ENCODE data around the gene CSRP2.

Gene CSRP2

DNA sequence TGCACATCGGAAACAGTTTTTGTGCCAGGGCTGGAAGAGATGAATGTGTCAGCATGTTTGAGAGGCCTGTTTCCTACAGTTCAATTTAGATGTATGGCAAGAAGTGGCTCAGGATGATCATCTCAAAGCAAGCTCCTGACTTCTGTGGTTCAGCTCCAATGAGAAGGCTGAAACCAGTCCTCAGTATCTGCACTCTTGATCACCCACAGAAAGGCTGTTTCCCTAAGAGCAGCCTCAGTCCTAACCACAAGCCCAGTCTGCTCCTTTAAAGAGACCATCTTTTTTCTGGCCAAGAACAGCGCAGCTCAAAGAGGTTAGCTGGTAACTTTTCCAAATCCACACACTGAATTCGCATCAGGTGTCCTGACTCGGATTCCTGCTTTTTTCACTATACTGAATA lies 19.2 kb downstream of the CSRP2 start:
- DNase-seq, result no peak

DNA sequence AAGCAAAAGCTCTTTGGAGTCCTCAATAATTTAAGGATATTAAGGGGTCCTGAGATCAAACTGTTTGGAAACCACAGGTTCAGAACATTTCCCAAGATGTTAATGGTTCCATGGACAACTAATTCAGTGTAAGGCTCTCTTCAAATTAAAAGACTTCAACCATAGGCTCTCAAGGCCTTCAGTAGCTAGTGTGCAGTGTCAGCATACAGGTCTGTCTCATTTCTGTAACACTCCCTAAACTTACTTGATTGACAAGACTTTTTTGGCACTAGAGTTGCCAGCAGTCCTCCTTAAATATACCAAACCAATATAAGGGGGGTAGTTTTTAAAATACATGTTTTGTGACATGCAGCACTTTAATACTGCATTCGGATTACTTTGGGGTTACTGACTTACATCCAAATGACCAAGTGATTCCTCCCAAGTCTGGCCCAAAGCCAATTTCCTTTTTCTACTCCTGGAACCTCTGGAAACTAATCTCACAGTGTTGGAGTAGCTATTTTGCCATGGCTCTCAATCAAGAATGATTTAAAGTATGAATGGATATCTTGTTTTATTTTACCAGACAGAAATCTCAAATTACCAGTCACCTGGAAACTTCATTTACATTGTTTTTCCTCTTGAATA lies 22.7 kb downstream of the CSRP2 start:
- no peak for DNase-seq

DNA sequence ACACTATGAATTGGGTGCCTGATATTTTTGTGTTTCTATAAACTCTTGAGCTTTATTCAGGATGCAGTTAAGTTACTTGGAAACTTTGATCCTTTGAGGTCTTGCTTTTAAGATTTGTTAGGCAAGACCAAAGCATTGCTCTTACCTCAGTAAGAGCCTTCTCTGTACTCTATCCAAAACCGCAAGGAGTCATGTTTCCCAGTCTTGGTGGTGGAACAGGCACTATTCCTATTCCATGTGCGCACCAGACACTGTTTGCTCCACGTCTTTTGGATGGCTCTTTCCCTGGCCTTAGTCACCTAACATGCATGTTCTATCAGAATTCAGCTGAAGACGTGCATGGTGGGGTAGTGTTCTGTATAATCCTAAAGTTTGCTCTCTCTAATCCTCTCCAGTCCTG lies 23.5 kb downstream of the CSRP2 start:
- no peak for DNase-seq

DNA sequence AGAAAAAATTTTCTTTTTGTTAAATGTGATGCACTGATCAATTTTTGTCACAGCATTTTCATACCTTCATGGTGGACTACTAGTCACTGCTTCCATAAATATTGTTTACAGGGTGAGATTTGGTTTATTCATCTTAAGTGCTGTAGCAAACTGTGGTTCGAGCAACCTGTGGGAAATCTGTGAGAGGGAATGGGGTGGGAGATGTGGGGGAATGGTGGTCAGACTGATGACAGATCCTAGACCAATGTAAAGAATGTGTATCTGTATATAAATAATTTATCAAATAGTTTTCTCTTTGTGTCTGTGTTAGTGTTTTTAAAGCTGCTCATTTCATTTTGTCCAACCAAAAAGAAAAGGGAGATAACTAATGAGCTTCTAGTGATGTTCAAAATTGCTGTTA lies 26.7 kb downstream of the CSRP2 start:
- peak; percentile 28 for DNase-seq

DNA sequence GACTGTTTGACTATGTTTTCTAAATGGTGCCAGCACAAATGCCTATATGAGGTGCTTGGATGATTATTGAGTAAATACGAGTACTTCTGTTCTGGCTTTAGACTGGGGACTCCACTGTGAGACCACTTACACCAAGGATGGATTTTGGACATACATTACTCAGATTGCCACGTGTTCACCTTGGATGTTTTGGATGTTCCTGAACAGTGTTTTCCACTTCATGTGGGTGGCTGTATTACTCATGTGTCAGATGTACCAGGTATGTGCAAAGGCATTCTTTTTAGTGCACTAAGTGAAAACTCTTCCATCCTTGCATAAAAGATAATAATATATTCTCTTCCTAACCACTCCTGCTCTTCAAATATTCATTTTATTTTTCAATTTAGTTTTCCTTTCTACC lies 30.7 kb downstream of the CSRP2 start:
- DNase-seq, result no peak

DNA sequence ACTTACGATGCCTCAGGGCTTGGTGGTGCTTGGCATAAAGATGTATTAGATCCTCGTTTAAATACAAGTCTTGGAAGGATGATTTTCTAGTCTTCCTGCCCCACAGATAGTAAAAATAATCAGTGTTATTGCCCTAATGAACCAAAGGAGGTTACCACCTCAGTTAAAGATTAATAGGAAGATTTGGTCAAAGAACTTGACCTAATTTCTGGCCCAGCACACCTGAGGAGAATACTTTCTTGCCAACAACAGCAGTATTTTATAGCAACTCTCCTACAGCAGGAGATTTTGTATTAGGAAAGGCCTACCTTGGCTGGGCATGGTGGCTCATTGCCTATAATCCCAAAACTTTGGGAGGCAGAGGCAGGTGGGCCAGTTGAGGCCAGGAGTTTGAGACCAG lies 31.6 kb downstream of the CSRP2 start:
- DNase-seq, result no peak

DNA sequence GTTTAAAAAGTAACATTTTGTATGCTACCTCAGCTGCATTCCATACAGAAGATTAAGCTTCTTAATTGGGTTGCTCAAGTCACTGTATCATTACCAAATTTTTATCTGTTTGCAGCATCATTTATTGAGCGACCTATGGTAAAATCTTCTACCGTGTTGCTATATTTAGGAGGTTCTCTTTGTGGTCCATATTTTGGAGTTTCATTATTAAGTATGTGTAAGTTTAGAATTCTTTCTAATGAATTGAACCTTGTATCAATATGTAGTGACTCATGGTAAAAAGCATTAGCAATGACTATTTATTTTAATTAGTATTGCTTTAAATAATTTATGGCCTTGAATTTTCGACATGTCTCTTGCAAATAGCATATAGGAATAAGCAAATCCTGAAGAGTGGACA lies 42.2 kb downstream of the CSRP2 start:
- no peak for DNase-seq

DNA sequence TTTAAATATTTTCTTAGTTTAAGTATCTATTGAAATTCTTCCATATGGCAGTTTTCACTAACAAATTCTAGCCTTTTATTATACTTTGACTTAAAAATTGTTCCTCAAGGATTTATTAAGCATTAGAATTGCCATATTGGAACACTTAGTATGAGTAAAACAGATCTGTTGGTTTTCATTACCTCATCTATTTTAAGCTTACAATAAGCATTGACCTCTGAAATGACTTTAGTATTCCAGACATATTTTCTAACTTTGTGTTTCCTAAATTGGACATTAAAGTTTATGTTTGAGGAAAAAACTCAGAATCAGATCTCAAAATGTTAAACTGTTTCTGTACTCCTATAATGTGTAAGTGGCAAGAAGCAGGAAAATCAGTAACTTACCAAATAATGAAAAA lies 48.4 kb downstream of the CSRP2 start:
- peak; percentile 8 for DNase-seq

DNA sequence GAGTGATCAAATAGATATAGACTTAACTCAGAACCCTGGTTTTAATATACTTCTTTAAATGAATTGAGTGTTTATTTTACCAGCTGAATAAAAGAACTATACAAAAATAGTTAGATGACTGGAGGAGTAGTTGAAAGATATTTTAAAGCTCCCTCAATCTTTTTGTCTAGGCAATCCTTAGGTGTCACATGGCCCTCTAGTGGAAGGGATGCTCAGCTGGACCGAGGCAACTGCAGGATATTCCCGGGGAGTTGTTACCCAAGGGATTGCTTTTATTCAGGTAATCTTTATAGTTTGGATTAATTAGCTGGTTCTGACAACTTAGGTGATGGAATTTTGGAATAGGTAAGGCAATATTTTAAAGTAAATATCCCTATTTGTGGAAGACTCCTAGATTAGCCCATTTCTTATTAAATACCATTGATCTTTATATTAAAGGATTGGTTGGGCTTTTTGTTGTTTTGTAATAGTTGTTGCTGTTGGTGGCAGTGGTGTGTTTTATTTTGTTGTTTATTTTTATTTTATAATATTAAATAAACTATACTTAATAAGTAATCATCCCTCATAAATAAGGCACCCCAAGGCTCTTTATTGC lies 57.8 kb downstream of the CSRP2 start:
- DNase-seq, result peak; percentile 38

DNA sequence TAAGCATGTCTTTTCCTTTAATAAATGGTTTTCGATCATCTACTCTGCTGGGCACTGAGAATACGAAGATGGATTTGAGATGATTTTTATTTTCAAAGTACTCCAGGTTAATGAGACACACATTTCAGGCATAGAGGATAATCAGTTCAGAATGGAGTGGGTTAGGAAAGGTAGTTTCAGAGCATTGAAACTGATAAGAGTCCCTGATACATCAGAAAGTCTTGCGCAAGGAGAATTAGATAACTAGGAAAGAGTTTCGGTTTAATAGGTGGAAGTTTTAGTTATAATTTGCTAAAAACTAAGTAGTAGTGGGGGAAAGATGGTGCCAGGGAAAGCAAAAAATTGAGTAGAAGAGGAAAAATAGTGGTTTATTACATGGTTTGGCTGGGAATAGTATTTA lies 64.8 kb downstream of the CSRP2 start:
- no peak for DNase-seq

DNA sequence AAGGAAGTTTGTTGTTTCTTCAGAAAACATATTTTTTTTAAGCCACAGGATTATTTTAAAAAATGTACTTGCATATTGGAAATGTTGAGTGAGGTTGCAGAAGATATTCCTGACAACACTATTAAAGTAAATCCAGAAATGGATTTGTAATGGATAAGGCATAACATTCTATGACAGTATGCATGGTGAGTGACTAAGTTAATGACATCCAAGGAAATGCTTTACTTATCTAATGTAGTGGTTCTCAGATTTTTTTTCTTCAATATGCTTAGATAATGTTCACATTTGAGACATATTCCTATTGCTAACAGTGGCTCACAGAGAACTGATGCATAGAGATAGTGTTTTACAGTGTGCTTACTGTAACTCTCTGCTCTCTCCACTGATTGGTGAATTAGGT lies 65.6 kb downstream of the CSRP2 start:
- DNase-seq, result no peak

DNA sequence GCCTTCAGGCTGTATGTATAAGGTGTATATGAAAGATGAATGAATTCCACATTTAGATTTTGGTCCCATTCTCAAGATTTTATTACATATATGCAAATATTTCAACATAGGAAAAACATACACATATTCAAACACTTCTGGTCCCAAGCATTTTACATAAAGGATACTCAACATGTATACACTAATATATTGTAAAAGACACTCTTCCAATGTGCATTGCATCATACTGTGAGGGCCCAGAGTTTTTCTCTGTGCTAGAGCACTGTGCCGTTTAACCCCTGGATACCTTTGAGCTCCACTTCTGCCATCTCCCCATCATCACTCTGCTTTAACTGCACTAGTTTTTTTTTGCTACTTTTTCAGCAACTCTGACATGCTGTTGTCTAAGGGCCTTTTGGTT lies 66.8 kb downstream of the CSRP2 start:
- DNase-seq, result no peak

DNA sequence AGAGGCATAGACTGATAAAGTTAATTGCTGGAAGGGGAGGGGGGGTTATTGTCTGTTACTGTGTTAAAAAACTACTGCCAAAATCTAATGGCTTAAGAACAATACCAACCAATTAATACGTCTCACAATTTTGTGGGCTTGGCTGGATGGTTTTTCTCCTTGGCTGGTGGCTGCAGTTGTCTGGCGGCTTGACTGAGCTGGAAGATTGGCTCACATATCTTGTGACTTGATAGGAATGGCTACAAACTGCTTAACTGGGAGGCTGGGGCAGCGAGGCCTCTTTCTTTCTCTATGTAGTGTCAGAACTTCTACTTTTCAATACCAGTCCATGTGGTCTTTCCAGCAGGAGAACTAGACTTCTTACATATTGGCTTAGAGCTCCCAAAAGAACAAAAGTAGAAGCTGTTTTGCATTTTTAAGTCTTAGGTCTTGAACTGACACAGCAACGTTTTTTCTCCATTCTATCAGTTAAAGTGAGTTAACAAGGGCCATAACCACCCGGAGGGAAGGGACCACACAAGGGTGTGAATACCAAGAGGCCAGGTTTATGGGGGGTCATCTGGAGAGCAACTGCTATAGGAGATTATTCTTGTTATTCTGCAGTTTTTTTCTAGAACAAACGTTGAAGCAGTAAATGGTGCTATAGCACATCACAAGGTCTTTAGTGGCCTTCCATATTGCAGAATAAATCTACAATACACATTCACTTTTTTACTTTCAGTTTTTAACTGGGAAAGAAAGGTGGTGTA lies 68.0 kb downstream of the CSRP2 start:
- DNase-seq, result no peak
